Cardiac muscle cell (in vitro differentiated cells and primary cell): Measurements from ENCODE around the gene VKORC1L1. TPM values are rescaled to one million over a fixed set of nuclear protein-coding genes. Genes with fewer than 3 reads are reported as not detected.
"Not testable (repeated sequence)": the region's sequence is repeated elsewhere in the genome, so short reads cannot be mapped to it uniquely, and the experiment has no call there.

ENCODE experiments used
- DNase-seq, 2 donors: peaks; one replicate each; pipeline versions ENCODE4 v3.0.0 to v3.0.0-alpha.2; 2010 to 2017; ENCODE audit warnings: low read depth in 1 of 2, low spot score in 1 of 2
- H3K27ac ChIP-seq: fragments of 200-600 bp; sonication (generic); 2 replicates; pipeline ENCODE4 v1.5.1; 2016
- H3K27me3 ChIP-seq: fragments of 200-600 bp; sonication (generic); 2 replicates; pipeline ENCODE4 v1.6.0; 2016; ENCODE audit warnings: control low read depth
- H3K36me3 ChIP-seq: fragments of 200-600 bp; sonication (generic); 2 replicates; pipeline ENCODE4 v1.5.1; 2016; ENCODE audit warnings: control low read depth
- H3K4me1 ChIP-seq: fragments of 200-600 bp; sonication (generic); 2 replicates; pipeline ENCODE4 v1.8.1; 2017; ENCODE audit warnings: low read depth, mild to moderate bottlenecking, mixed run types
- H3K4me3 ChIP-seq: fragments of 200-600 bp; sonication (generic); 2 replicates; pipeline ENCODE4 v1.5.1; 2016; ENCODE audit warnings: mild to moderate bottlenecking
- H3K9me3 ChIP-seq: fragments of 200-600 bp; sonication (generic); 2 replicates; pipeline ENCODE4 v1.5.1; 2017; ENCODE audit warnings: low read depth, mild to moderate bottlenecking, control low read depth
- CTCF ChIP-seq: IDR thresholded peaks from 2 replicates; pipeline ENCODE4 v1.5.1; 2012; ENCODE audit warnings: low read depth, mild to moderate bottlenecking, low read length
- polyA plus RNA-seq: library from polyadenylated mRNA; unstranded; fragments of >200 nt; fragmentation: Nextera tagmentation; extraction: Ambion mirVana; gene quantifications from 2 replicates; pipeline ENCODE4 v1.2.1, GENCODE V29; 2016
- total RNA-seq: library from RNA; depleted of rRNA; stranded (reverse); fragments of >200 nt; gene quantifications from 2 replicates; pipeline ENCODE4 v1.2.3, GENCODE V29; 2016

Gene VKORC1L1
- total and polyA plus RNA-seq, 2 experiments from 2014 or later, result 8.6 to 12.8 TPM

- Histone ChIP-seq H3K9me3 (no peaks in the 10 kb centered on the region), H3K27ac (no peak overlapping the region), H3K4me1 (no peaks in the 10 kb centered on the region), H3K4me3 (no peak overlapping the region), H3K27me3 (no peaks in the 10 kb centered on the region), H3K36me3 (no peaks in the 10 kb centered on the region)
- no peak for DNase-seq
- TF ChIP-seq CTCF, result no peak
These were observed 53.7 kb downstream of the VKORC1L1 start for GRCh38 chr7:65926588-65926987.

- Histone ChIP-seq H3K9me3 (no peaks in the 10 kb centered on the region), H3K36me3 (no peaks in the 10 kb centered on the region), H3K27ac (peak overlapping the region; percentile 13), H3K4me1 (no peaks in the 10 kb centered on the region), H3K27me3 (no peaks in the 10 kb centered on the region), H3K4me3 (no peak overlapping the region)
- no peak for TF ChIP-seq CTCF
- DNase-seq, result peak; percentile 25 to 50
These were observed 54.9 kb downstream of the VKORC1L1 start for GRCh38 chr7:65927489-65928448.

- DNase-seq, result no peak
- no peaks in the 10 kb centered on the region for H3K4me1 ChIP-seq
- H3K27ac ChIP-seq, result no peak overlapping the region
- no peak overlapping the region for H3K4me3 ChIP-seq
- TF ChIP-seq CTCF, result no peak
- H3K9me3 ChIP-seq, result no peaks in the 10 kb centered on the region
- H3K36me3 ChIP-seq, result no peaks in the 10 kb centered on the region
- H3K27me3 ChIP-seq, result no peaks in the 10 kb centered on the region
These were observed 58.8 kb downstream of the VKORC1L1 start for GRCh38 chr7:65931685-65932084.

- DNase-seq, result no peak
- no peak for TF ChIP-seq CTCF
- H3K36me3 ChIP-seq, result no peaks in the 10 kb centered on the region
- no peaks in the 10 kb centered on the region for H3K4me1 ChIP-seq
- H3K9me3 ChIP-seq, result no peaks in the 10 kb centered on the region
- H3K27me3 ChIP-seq, result no peaks in the 10 kb centered on the region
- no peak overlapping the region for H3K4me3 ChIP-seq
- no peak overlapping the region for H3K27ac ChIP-seq
These were observed 64.4 kb downstream of the VKORC1L1 start for GRCh38 chr7:65937296-65937695.

GRCh38 chr7:65938336-65938895 lies 65.5 kb downstream of the VKORC1L1 start:
- no peak for TF ChIP-seq CTCF
- Histone ChIP-seq H3K4me3 (no peak overlapping the region), H3K36me3 (no peaks in the 10 kb centered on the region), H3K27me3 (no peaks in the 10 kb centered on the region), H3K4me1 (no peaks in the 10 kb centered on the region), H3K9me3 (no peaks in the 10 kb centered on the region), H3K27ac (no peak overlapping the region)
- DNase-seq, result peak in 1 of 2 donors; percentile 21

GRCh38 chr7:65945787-65946186 lies 72.9 kb downstream of the VKORC1L1 start:
- H3K4me1 ChIP-seq, H3K27me3 ChIP-seq, H3K27ac ChIP-seq, DNase-seq, H3K4me3 ChIP-seq, H3K9me3 ChIP-seq, H3K36me3 ChIP-seq: not testable (repeated sequence)
